Astrocyte (in vitro differentiated cells and primary cell): ENCODE data around the gene SOX4. TPM values are rescaled to one million over a fixed set of nuclear protein-coding genes. Genes with fewer than 3 reads are reported as not detected.
A peak's percentile ranks its signal among the peaks of the same experiment; 100 is the strongest.

Source experiments
- DNase-seq: peaks from one replicate; pipeline ENCODE4 v3.0.0-alpha.2; 2010; ENCODE audit warnings: low read depth
- FAIRE-seq: peaks from 2 replicates; lab custom pipeline; 2011; peaks lifted over from hg19 to GRCh38; lab: Jason Lieb, UNC
- H2AFZ ChIP-seq: 2 replicates; pipeline ENCODE4 v1.6.0; 2012; ENCODE audit warnings: low read depth, low read length, inconsistent platforms
- H3K27ac ChIP-seq: 2 replicates; pipeline ENCODE4 v1.5.1; 2011; ENCODE audit warnings: low read depth, low read length, inconsistent platforms
- H3K27me3 ChIP-seq: 2 replicates; pipeline ENCODE4 v1.6.0; 2011; ENCODE audit warnings: low read length, inconsistent platforms; ENCODE audit not compliant: insufficient read depth
- H3K36me3 ChIP-seq: 2 replicates; pipeline ENCODE4 v1.5.1; 2011; ENCODE audit warnings: low read length, inconsistent platforms; ENCODE audit not compliant: insufficient read depth
- H3K4me1 ChIP-seq: 2 replicates; pipeline ENCODE4 v1.5.1; 2011; ENCODE audit warnings: low read length, inconsistent platforms; ENCODE audit not compliant: insufficient read depth
- H3K4me2 ChIP-seq: 2 replicates; pipeline ENCODE4 v1.6.0; 2012; ENCODE audit warnings: low read length, inconsistent platforms
- H3K4me3 ChIP-seq: 2 replicates; pipeline ENCODE4 v1.5.1; 2011; ENCODE audit warnings: low read depth, mild to moderate bottlenecking, low read length, inconsistent platforms; ENCODE audit not compliant: insufficient read depth
- H3K79me2 ChIP-seq: 2 replicates; pipeline ENCODE4 v1.6.0; 2012; ENCODE audit warnings: mild to moderate bottlenecking, low read length, inconsistent platforms; ENCODE audit not compliant: insufficient read depth
- H3K9ac ChIP-seq: 2 replicates; pipeline ENCODE4 v1.6.0; 2012; ENCODE audit warnings: mild to moderate bottlenecking, low read length, inconsistent platforms
- H3K9me3 ChIP-seq: 2 replicates; pipeline ENCODE4 v1.5.1; 2012; ENCODE audit warnings: low read depth, mild to moderate bottlenecking, low read length, inconsistent platforms; ENCODE audit not compliant: insufficient read depth
- H4K20me1 ChIP-seq: 2 replicates; pipeline ENCODE4 v1.6.0; 2012; ENCODE audit warnings: low read length, inconsistent platforms; ENCODE audit not compliant: insufficient read depth
- H3K27ac Mint-ChIP-seq: one replicate; pipeline ENCODE4 v1.8.0; 2021; ENCODE audit warnings: mild to moderate bottlenecking, mixed read lengths; ENCODE audit not compliant: unreplicated experiment
- H3K27me3 Mint-ChIP-seq: one replicate; pipeline ENCODE4 v1.8.0; 2021; ENCODE audit warnings: low read depth, mixed read lengths; ENCODE audit not compliant: unreplicated experiment
- H3K36me3 Mint-ChIP-seq: one replicate; pipeline ENCODE4 v1.8.0; 2021; ENCODE audit warnings: low read depth, mixed read lengths; ENCODE audit not compliant: unreplicated experiment
- H3K4me1 Mint-ChIP-seq: one replicate; pipeline ENCODE4 v1.8.0; 2021; ENCODE audit warnings: low read depth, mixed read lengths; ENCODE audit not compliant: unreplicated experiment
- H3K4me3 Mint-ChIP-seq: one replicate; pipeline ENCODE4 v1.8.0; 2021; ENCODE audit warnings: mild to moderate bottlenecking, moderate library complexity, mixed read lengths; ENCODE audit not compliant: unreplicated experiment
- H3K9me3 Mint-ChIP-seq: one replicate; pipeline ENCODE4 v1.8.0; 2021; ENCODE audit warnings: mild to moderate bottlenecking, mixed read lengths; ENCODE audit not compliant: unreplicated experiment
- CTCF ChIP-seq: IDR thresholded peaks from 2 replicates; pipeline ENCODE4 v1.5.1; 2011; ENCODE audit warnings: low read depth, mild to moderate bottlenecking, inconsistent platforms, low read length, moderate library complexity; ENCODE audit not compliant: insufficient read depth
- EZH2 ChIP-seq: IDR thresholded peaks from 2 replicates; pipeline ENCODE4 v1.6.1; 2012; ENCODE audit warnings: mild to moderate bottlenecking, low read length, inconsistent platforms; ENCODE audit not compliant: insufficient read depth
- total RNA-seq: library from RNA; stranded (reverse); gene quantifications from 2 replicates; pipeline ENCODE4 v1.2.1, GENCODE V29; 2021

The SOX4 gene
- total RNA-seq, 1 donor from 2014 or later = 108 TPM

- DNase-seq (no peak), FAIRE-seq (no peak)
- Histone ChIP-seq H3K9ac (no peak overlapping the region), H3K27ac (no peak overlapping the region), H3K4me2 (no peak overlapping the region), H3K36me3 (no peaks in the 10 kb centered on the region), H3K4me1 (no peaks in the 10 kb centered on the region), H3K27me3 (no peaks in the 10 kb centered on the region), H2AFZ (no peak overlapping the region), H3K9me3 (no peaks in the 10 kb centered on the region), H4K20me1 (no peaks in the 10 kb centered on the region), H3K79me2 (no peaks in the 10 kb centered on the region), H3K4me3 (no peak overlapping the region)
- H3K27ac Mint-ChIP-seq = no peak overlapping the region
- no peak for TF ChIP-seq EZH2
- no peak for TF ChIP-seq CTCF
- H3K36me3 Mint-ChIP-seq = no peaks in the 10 kb centered on the region
- no peaks in the 10 kb centered on the region for H3K27me3 Mint-ChIP-seq
- H3K4me3 Mint-ChIP-seq = no peak overlapping the region
- no peaks in the 10 kb centered on the region for H3K4me1 Mint-ChIP-seq
- H3K9me3 Mint-ChIP-seq = no peaks in the 10 kb centered on the region
Observed at GRCh38 chr6:21625642-21626041, 32.1 kb downstream of the SOX4 start.

- DNase-seq (no peak), FAIRE-seq (no peak)
- no peak overlapping the region for H3K9ac ChIP-seq
- no peak overlapping the region for H2AFZ ChIP-seq
- H3K9me3 ChIP-seq = no peaks in the 10 kb centered on the region
- TF ChIP-seq EZH2 (no peak), CTCF (no peak)
- Mint-ChIP-seq H3K4me3 (no peak overlapping the region), H3K4me1 (no peaks in the 10 kb centered on the region), H3K9me3 (no peaks in the 10 kb centered on the region), H3K27me3 (no peaks in the 10 kb centered on the region), H3K36me3 (no peaks in the 10 kb centered on the region), H3K27ac (no peak overlapping the region)
- H3K27ac ChIP-seq = no peak overlapping the region
- H3K36me3 ChIP-seq = no peaks in the 10 kb centered on the region
- H3K27me3 ChIP-seq = no peaks in the 10 kb centered on the region
- H3K4me1 ChIP-seq = no peaks in the 10 kb centered on the region
- no peaks in the 10 kb centered on the region for H4K20me1 ChIP-seq
- H3K4me2 ChIP-seq = no peak overlapping the region
- no peaks in the 10 kb centered on the region for H3K79me2 ChIP-seq
- no peak overlapping the region for H3K4me3 ChIP-seq
Observed at GRCh38 chr6:21626756-21627155, 33.2 kb downstream of the SOX4 start.

- no peaks in the 10 kb centered on the region for H3K79me2 ChIP-seq
- H3K4me1 ChIP-seq = no peaks in the 10 kb centered on the region
- no peak overlapping the region for H3K9ac ChIP-seq
- Mint-ChIP-seq H3K9me3 (no peaks in the 10 kb centered on the region), H3K4me3 (no peak overlapping the region), H3K27me3 (no peaks in the 10 kb centered on the region), H3K4me1 (no peaks in the 10 kb centered on the region), H3K27ac (no peak overlapping the region), H3K36me3 (no peaks in the 10 kb centered on the region)
- no peak for TF ChIP-seq EZH2
- TF ChIP-seq CTCF = no peak
- no peak overlapping the region for H3K27ac ChIP-seq
- DNase-seq = no peak
- H3K4me2 ChIP-seq = no peak overlapping the region
- no peaks in the 10 kb centered on the region for H3K27me3 ChIP-seq
- no peaks in the 10 kb centered on the region for H4K20me1 ChIP-seq
- no peaks in the 10 kb centered on the region for H3K36me3 ChIP-seq
- no peak for FAIRE-seq
- no peak overlapping the region for H3K4me3 ChIP-seq
- no peaks in the 10 kb centered on the region for H3K9me3 ChIP-seq
- peak overlapping the region; percentile 18 for H2AFZ ChIP-seq
Observed at GRCh38 chr6:21628160-21628559, 34.6 kb downstream of the SOX4 start.
